Common myeloid progenitor, CD34-positive (primary cell): ENCODE measurements around the gene FASLG.

ENCODE experiments used
- CTCF ChIA-PET: fragments of 350-600 bp; sonication (Branson Sonifier 250); formaldehyde crosslinking; loops from one replicate; lab custom pipeline; 2021; ENCODE audit warnings: antibody characterized with exemption; lab: Charles Lee
- POLR2A ChIA-PET: fragments of 350-600 bp; sonication (Branson Sonifier 250); formaldehyde crosslinking; loops from one replicate; lab custom pipeline; 2021; ENCODE audit warnings: antibody characterized with exemption; lab: Charles Lee
- DNase-seq, 3 donors: peaks; one replicate each; pipeline versions ENCODE4 v3.0.0 to v3.0.0-alpha.2; 2013
- H3K27ac ChIP-seq, 2 experiments: 1 replicate in 1 of 2; 2 replicates in 1 of 2; pipeline ENCODE4 v1.7.0; 2013; ENCODE audit warnings: inconsistent platforms in 2 of 2, low read length in 2 of 2, mild to moderate bottlenecking in 2 of 2, low read depth in 1 of 2, moderate library complexity in 1 of 2; ENCODE audit not compliant: severe bottlenecking in 2 of 2, insufficient read depth in 1 of 2, poor library complexity in 1 of 2
- H3K27me3 ChIP-seq, 5 experiments: replicated peaks in 2 of 5; 1 replicate in 3 of 5; 2 replicates in 2 of 5; pipeline versions ENCODE4 v1.6.1 to v1.7.0; 2013; ENCODE audit warnings: low read length in 4 of 5, mild to moderate bottlenecking in 2 of 5, moderate library complexity in 2 of 5, inconsistent platforms in 1 of 5; ENCODE audit not compliant: insufficient read depth in 5 of 5, control insufficient read depth in 4 of 5
- H3K36me3 ChIP-seq, 4 experiments: 1 replicate in 2 of 4; 2 replicates in 2 of 4; pipeline versions ENCODE4 v1.6.1 to v1.7.0; 2013; ENCODE audit warnings: low read length in 3 of 4, control low read depth in 1 of 4, mild to moderate bottlenecking in 1 of 4; ENCODE audit not compliant: control insufficient read depth in 4 of 4, insufficient read depth in 4 of 4
- H3K4me1 ChIP-seq, 4 experiments: 1 replicate in 3 of 4; 2 replicates in 1 of 4; pipeline versions ENCODE4 v1.6.1 to v1.7.1; 2013; ENCODE audit warnings: low read length in 3 of 4, mild to moderate bottlenecking in 3 of 4, control low read depth in 1 of 4, inconsistent platforms in 1 of 4, moderate library complexity in 1 of 4; ENCODE audit not compliant: control insufficient read depth in 4 of 4, insufficient read depth in 4 of 4; ENCODE audit errors: control extremely low read depth in 1 of 4
- H3K4me3 ChIP-seq, 7 experiments: 1 replicate in 4 of 7; 2 replicates in 3 of 7; pipeline versions ENCODE4 v1.5.1 to v1.7.0; 2013; ENCODE audit warnings: mild to moderate bottlenecking in 7 of 7, low read length in 6 of 7, moderate library complexity in 6 of 7, inconsistent platforms in 2 of 7, low read depth in 2 of 7, control low read depth in 1 of 7; ENCODE audit not compliant: insufficient read depth in 4 of 7, control insufficient read depth in 1 of 7; ENCODE audit errors: extremely low read depth in 1 of 7
- H3K9me3 ChIP-seq, 5 experiments: 1 replicate in 4 of 5; 2 replicates in 1 of 5; pipeline versions ENCODE4 v1.6.1 to v1.7.1; 2013; ENCODE audit warnings: low read length in 4 of 5, mild to moderate bottlenecking in 2 of 5, inconsistent platforms in 1 of 5, low read depth in 1 of 5, moderate library complexity in 1 of 5; ENCODE audit not compliant: control insufficient read depth in 4 of 5, insufficient read depth in 2 of 5; ENCODE audit errors: control extremely low read depth in 1 of 5
- WGBS: methylation state at CpG from one replicate; pipeline ENCODE4 v1.1.5; 2013; ENCODE audit not compliant: insufficient coverage; 5-methylcytosine and 5-hydroxymethylcytosine counted together

Gene FASLG

GRCh38 chr1:172630056-172630818 is 28.7 kb upstream of the FASLG start:
- WGBS: 100% methylated on average over 5 of the region's 11 CpGs
- H3K36me3 ChIP-seq: no peaks in the 10 kb centered on the region
- H3K9me3 ChIP-seq: peaks cover 0 to 3% (median 0%) of the 10 kb centered on the region in 5 experiments
- no peak overlapping the region for H3K27ac ChIP-seq
- POLR2A ChIA-PET: no interaction called here
- CTCF ChIA-PET: interaction anchor here (1.4 to 1.6 kb wide), 2 partner anchors 16 to 41 kb away, joined by 3 to 5 read pairs; no protein-coding TSS in a partner anchor
- DNase-seq: no peak
- no peak overlapping the region for H3K4me3 ChIP-seq
- H3K27me3 ChIP-seq: no peaks in the 10 kb centered on the region
- H3K4me1 ChIP-seq: peaks cover 0 to 19% (median 0%) of the 10 kb centered on the region in 4 experiments

- no CpG with 5 or more reads among the region's 3 CpGs for WGBS
- H3K4me1 ChIP-seq: peaks cover 0 to 19% (median 0%) of the 10 kb centered on the region in 4 experiments
- no peak overlapping the region for H3K4me3 ChIP-seq
- POLR2A ChIA-PET: no interaction called here
- no peaks in the 10 kb centered on the region for H3K27me3 ChIP-seq
- no peak overlapping the region for H3K27ac ChIP-seq
- no peak for DNase-seq
- H3K9me3 ChIP-seq: peaks cover 0 to 3% (median 0%) of the 10 kb centered on the region in 5 experiments
- no peaks in the 10 kb centered on the region for H3K36me3 ChIP-seq
- CTCF ChIA-PET: interaction anchor here (1.4 kb wide), 1 partner anchor 42 kb away, joined by 3 read pairs; no protein-coding TSS in a partner anchor
Measured at GRCh38 chr1:172630868-172631267, 28.0 kb upstream of the FASLG start.

GRCh38 chr1:172637522-172637921 is 21.4 kb upstream of the FASLG start:
- H3K9me3 ChIP-seq: no peaks in the 10 kb centered on the region
- H3K36me3 ChIP-seq: no peaks in the 10 kb centered on the region
- no peak overlapping the region for H3K27ac ChIP-seq
- ChIA-PET POLR2A (no interaction called here), CTCF (interaction anchor here (1.7 kb wide), 1 partner anchor 38 kb away, joined by 4 read pairs; no protein-coding TSS in a partner anchor)
- H3K4me1 ChIP-seq: peaks cover 0 to 11% (median 2%) of the 10 kb centered on the region in 4 experiments
- H3K4me3 ChIP-seq: no peak overlapping the region
- no peak for DNase-seq
- WGBS: 100% methylated on average over 1 of the region's 2 CpGs
- no peaks in the 10 kb centered on the region for H3K27me3 ChIP-seq

GRCh38 chr1:172638249-172638648 is 20.7 kb upstream of the FASLG start:
- no peak for DNase-seq
- Histone ChIP-seq H3K36me3 (no peaks in the 10 kb centered on the region), H3K4me3 (no peak overlapping the region), H3K27ac (no peak overlapping the region), H3K4me1 (peaks cover 0 to 17% (median 5%) of the 10 kb centered on the region in 4 experiments), H3K9me3 (no peaks in the 10 kb centered on the region), H3K27me3 (no peaks in the 10 kb centered on the region)
- CTCF ChIA-PET: no interaction called here
- POLR2A ChIA-PET: no interaction called here
- no CpG with 5 or more reads among the region's 2 CpGs for WGBS

GRCh38 chr1:172638885-172639831 is 19.7 kb upstream of the FASLG start:
- DNase-seq: no peak
- WGBS: 95% methylated on average over 8 of the region's 9 CpGs
- Histone ChIP-seq H3K4me3 (no peak overlapping the region), H3K27ac (no peak overlapping the region), H3K36me3 (no peaks in the 10 kb centered on the region), H3K27me3 (no peaks in the 10 kb centered on the region), H3K4me1 (peaks cover 0 to 26% (median 13%) of the 10 kb centered on the region in 4 experiments), H3K9me3 (no peaks in the 10 kb centered on the region)
- ChIA-PET POLR2A (no interaction called here), CTCF (interaction anchor here (1.0 kb wide), 1 partner anchor 90 kb away, joined by 3 read pairs; no protein-coding TSS in a partner anchor)

GRCh38 chr1:172640111-172640510 is 18.8 kb upstream of the FASLG start:
- Histone ChIP-seq H3K27me3 (no peaks in the 10 kb centered on the region), H3K4me1 (peaks cover 0 to 27% (median 13%) of the 10 kb centered on the region in 4 experiments), H3K27ac (no peak overlapping the region), H3K9me3 (no peaks in the 10 kb centered on the region), H3K4me3 (no peak overlapping the region), H3K36me3 (no peaks in the 10 kb centered on the region)
- CTCF ChIA-PET: interaction anchor here (1.0 kb wide), 1 partner anchor 89 kb away, joined by 3 read pairs; no protein-coding TSS in a partner anchor
- POLR2A ChIA-PET: no interaction called here
- DNase-seq: no peak
- 79% methylated on average over 8 of the region's 8 CpGs for WGBS
